ENCODE results near the gene TICAM2.
A peak's percentile ranks its signal among the peaks of the same experiment; 100 is the strongest.

TICAM2 gene

DNA sequence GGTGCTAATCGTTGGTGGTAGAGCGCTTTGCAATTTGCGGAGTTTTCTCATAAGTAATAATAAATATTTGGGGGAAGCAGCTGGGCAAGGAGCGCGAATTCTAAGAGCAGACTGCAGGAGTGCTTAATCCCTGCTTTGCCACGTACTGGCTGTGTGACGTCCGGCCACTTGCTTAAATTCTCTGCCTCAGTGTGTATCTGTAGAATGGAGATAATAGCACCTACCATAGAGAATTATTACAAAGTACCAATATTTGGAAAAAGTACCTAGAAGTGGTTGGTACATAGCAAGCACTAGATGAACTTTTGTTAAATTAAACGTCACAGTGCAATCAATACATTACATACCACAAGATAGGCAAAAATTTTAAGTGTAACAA, 24.2 kb upstream of the TICAM2 start:
- Histone ChIP-seq H3K4me1 (ENCODE audit: control insufficient read depth, insufficient read depth, low read length) (peaks cover 7% of the 10 kb centered on the region), H3K36me3 (ENCODE audit: control insufficient read depth in 2 of 2, insufficient read depth in 1 of 2, low read length in 2 of 2) (peaks cover 0 to 20% of the 10 kb centered on the region in 2 experiments; a peak in 1 of 3 replicates), H3K4me3 (ENCODE audit: low read depth, low read length) (peak overlapping the region; percentile 91), H3K27ac (ENCODE audit: extremely low read depth, low read depth, low read length) (peak overlapping the region; percentile 42; the same call in 1 of the 2 replicates), H3K9me3 (ENCODE audit: control insufficient read depth, insufficient read depth, low read depth, low read length) (no peaks in the 10 kb centered on the region)
- ChIA-PET POLR2A (interaction anchor here (0.7 kb wide), 1 partner anchor 215 kb away, joined by 5 read pairs; the partner anchor contains the start of genes AP3S1 and ATG12), CTCF (no interaction called here)
- TF ChIP-seq ZNF585B (tag by site-specific recombination; IDR thresholded peaks at IDR 0.05), result no peak
- TF ChIP-seq ZNF391 (tag by site-specific recombination; IDR thresholded peaks at IDR 0.05; ENCODE audit: borderline replicate concordance, low read depth), result no peak
- TF ChIP-seq SP2 (tag by site-specific recombination; IDR thresholded peaks at IDR 0.05), result no peak
- TF ChIP-seq, protein P1, sequence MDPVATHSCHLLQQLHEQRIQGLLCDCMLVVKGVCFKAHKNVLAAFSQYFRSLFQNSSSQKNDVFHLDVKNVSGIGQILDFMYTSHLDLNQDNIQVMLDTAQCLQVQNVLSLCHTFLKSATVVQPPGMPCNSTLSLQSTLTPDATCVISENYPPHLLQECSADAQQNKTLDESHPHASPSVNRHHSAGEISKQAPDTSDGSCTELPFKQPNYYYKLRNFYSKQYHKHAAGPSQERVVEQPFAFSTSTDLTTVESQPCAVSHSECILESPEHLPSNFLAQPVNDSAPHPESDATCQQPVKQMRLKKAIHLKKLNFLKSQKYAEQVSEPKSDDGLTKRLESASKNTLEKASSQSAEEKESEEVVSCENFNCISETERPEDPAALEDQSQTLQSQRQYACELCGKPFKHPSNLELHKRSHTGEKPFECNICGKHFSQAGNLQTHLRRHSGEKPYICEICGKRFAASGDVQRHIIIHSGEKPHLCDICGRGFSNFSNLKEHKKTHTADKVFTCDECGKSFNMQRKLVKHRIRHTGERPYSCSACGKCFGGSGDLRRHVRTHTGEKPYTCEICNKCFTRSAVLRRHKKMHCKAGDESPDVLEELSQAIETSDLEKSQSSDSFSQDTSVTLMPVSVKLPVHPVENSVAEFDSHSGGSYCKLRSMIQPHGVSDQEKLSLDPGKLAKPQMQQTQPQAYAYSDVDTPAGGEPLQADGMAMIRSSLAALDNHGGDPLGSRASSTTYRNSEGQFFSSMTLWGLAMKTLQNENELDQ (tag by site-specific recombination; IDR thresholded peaks at IDR 0.05; ENCODE audit: low read depth), result no peak
- TF ChIP-seq ZFP37 (tag by site-specific recombination; IDR thresholded peaks at IDR 0.05), result no peak
- TF ChIP-seq ZNF473 (tag by site-specific recombination; IDR thresholded peaks at IDR 0.05), result no peak
- TF ChIP-seq ZNF626 (tag by site-specific recombination; IDR thresholded peaks at IDR 0.05), result no peak
- no peak for TF ChIP-seq ZNF660 (tag by site-specific recombination; IDR thresholded peaks at IDR 0.05)
- TF ChIP-seq ZNF19 (tag by site-specific recombination; IDR thresholded peaks at IDR 0.05; ENCODE audit: low read depth), result no peak
- TF ChIP-seq ZNF184 (tag by site-specific recombination; IDR thresholded peaks at IDR 0.05), result no peak
- no peak for TF ChIP-seq ZNF114 (tag by site-specific recombination; IDR thresholded peaks at IDR 0.05)
- TF ChIP-seq ZEB2 (tag by site-specific recombination; IDR thresholded peaks at IDR 0.05), result no peak
- TF ChIP-seq, protein P2, sequence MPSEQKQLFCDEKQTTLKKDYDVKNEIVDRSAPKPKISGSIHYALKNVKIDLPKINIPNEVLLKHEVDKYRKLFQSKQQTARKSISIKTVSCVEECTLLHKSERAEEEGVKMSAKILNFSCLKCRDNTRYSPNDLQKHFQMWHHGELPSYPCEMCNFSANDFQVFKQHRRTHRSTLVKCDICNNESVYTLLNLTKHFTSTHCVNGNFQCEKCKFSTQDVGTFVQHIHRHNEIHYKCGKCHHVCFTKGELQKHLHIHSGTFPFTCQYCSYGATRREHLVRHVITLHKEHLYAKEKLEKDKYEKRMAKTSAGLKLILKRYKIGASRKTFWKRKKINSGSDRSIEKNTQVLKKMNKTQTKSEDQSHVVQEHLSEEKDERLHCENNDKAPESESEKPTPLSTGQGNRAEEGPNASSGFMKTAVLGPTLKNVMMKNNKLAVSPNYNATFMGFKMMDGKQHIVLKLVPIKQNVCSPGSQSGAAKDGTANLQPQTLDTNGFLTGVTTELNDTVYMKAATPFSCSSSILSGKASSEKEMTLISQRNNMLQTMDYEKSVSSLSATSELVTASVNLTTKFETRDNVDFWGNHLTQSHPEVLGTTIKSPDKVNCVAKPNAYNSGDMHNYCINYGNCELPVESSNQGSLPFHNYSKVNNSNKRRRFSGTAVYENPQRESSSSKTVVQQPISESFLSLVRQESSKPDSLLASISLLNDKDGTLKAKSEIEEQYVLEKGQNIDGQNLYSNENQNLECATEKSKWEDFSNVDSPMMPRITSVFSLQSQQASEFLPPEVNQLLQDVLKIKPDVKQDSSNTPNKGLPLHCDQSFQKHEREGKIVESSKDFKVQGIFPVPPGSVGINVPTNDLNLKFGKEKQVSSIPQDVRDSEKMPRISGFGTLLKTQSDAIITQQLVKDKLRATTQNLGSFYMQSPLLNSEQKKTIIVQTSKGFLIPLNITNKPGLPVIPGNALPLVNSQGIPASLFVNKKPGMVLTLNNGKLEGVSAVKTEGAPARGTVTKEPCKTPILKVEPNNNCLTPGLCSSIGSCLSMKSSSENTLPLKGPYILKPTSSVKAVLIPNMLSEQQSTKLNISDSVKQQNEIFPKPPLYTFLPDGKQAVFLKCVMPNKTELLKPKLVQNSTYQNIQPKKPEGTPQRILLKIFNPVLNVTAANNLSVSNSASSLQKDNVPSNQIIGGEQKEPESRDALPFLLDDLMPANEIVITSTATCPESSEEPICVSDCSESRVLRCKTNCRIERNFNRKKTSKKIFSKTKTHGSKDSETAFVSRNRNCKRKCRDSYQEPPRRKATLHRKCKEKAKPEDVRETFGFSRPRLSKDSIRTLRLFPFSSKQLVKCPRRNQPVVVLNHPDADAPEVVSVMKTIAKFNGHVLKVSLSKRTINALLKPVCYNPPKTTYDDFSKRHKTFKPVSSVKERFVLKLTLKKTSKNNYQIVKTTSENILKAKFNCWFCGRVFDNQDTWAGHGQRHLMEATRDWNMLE (tag by site-specific recombination; conservative IDR thresholded peaks at IDR 0.05; ENCODE audit: low read depth), result no peak
- no peak for TF ChIP-seq ZNF202 (tag by site-specific recombination; IDR thresholded peaks at IDR 0.05; ENCODE audit: borderline replicate concordance)
- TF ChIP-seq ZNF416 (tag by site-specific recombination; IDR thresholded peaks at IDR 0.05), result no peak
- TF ChIP-seq, protein P3, sequence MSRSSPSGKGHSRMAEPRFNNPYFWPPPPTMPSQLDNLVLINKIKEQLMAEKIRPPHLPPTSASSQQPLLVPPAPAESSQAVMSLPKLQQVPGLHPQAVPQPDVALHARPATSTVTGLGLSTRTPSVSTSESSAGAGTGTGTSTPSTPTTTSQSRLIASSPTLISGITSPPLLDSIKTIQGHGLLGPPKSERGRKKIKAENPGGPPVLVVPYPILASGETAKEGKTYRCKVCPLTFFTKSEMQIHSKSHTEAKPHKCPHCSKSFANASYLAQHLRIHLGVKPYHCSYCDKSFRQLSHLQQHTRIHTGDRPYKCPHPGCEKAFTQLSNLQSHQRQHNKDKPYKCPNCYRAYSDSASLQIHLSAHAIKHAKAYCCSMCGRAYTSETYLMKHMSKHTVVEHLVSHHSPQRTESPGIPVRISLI (tag by site-specific recombination; IDR thresholded peaks at IDR 0.05), result no peak; the same call in none of the 2 replicates
- TF ChIP-seq, protein P4, sequence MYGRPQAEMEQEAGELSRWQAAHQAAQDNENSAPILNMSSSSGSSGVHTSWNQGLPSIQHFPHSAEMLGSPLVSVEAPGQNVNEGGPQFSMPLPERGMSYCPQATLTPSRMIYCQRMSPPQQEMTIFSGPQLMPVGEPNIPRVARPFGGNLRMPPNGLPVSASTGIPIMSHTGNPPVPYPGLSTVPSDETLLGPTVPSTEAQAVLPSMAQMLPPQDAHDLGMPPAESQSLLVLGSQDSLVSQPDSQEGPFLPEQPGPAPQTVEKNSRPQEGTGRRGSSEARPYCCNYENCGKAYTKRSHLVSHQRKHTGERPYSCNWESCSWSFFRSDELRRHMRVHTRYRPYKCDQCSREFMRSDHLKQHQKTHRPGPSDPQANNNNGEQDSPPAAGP (tag by site-specific recombination; IDR thresholded peaks at IDR 0.05), result no peak
- TF ChIP-seq KLF16 (tag by site-specific recombination; IDR thresholded peaks at IDR 0.05), result no peak
- TF ChIP-seq, protein P5, sequence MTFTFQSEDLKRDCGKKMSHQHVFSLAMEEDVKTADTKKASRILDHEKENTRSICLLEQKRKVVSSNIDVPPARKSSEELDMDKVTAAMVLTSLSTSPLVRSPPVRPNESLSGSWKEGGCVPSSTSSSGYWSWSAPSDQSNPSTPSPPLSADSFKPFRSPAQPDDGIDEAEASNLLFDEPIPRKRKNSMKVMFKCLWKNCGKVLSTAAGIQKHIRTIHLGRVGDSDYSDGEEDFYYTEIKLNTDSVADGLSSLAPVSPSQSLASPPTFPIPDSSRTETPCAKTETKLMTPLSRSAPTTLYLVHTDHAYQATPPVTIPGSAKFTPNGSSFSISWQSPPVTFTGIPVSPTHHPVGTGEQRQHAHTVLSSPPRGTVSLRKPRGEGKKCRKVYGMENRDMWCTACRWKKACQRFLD (tag by site-specific recombination; IDR thresholded peaks at IDR 0.05), result no peak
- TF ChIP-seq ZBTB48 (tag by site-specific recombination; IDR thresholded peaks at IDR 0.05), result 0 out of 2 replicates have a peak, but pooled peaks have one; percentile 67
- TF ChIP-seq, protein P6, sequence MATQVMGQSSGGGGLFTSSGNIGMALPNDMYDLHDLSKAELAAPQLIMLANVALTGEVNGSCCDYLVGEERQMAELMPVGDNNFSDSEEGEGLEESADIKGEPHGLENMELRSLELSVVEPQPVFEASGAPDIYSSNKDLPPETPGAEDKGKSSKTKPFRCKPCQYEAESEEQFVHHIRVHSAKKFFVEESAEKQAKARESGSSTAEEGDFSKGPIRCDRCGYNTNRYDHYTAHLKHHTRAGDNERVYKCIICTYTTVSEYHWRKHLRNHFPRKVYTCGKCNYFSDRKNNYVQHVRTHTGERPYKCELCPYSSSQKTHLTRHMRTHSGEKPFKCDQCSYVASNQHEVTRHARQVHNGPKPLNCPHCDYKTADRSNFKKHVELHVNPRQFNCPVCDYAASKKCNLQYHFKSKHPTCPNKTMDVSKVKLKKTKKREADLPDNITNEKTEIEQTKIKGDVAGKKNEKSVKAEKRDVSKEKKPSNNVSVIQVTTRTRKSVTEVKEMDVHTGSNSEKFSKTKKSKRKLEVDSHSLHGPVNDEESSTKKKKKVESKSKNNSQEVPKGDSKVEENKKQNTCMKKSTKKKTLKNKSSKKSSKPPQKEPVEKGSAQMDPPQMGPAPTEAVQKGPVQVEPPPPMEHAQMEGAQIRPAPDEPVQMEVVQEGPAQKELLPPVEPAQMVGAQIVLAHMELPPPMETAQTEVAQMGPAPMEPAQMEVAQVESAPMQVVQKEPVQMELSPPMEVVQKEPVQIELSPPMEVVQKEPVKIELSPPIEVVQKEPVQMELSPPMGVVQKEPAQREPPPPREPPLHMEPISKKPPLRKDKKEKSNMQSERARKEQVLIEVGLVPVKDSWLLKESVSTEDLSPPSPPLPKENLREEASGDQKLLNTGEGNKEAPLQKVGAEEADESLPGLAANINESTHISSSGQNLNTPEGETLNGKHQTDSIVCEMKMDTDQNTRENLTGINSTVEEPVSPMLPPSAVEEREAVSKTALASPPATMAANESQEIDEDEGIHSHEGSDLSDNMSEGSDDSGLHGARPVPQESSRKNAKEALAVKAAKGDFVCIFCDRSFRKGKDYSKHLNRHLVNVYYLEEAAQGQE (tag by site-specific recombination; IDR thresholded peaks at IDR 0.05), result no peak
- no peak for TF ChIP-seq ZNF555 (tag by site-specific recombination; conservative IDR thresholded peaks at IDR 0.05)
- TF ChIP-seq ZSCAN16 (tag by site-specific recombination; IDR thresholded peaks at IDR 0.05), result no peak

All from HEK293 (cell line).